NCI-H2081 (cell line): Measurements from ENCODE around the gene CACNA1G.
A peak's percentile ranks its signal among the peaks of the same experiment; 100 is the strongest.

ENCODE experiments used
- DNase-seq, 2 experiments: peaks; one replicate each; lab custom pipeline; 2025; lab: John Stamatoyannopoulos, UW

CACNA1G gene

GRCh38 chr17:50613007-50613992 lies 52.8 kb downstream of the CACNA1G start:
- DNase-seq = no peak

DNA sequence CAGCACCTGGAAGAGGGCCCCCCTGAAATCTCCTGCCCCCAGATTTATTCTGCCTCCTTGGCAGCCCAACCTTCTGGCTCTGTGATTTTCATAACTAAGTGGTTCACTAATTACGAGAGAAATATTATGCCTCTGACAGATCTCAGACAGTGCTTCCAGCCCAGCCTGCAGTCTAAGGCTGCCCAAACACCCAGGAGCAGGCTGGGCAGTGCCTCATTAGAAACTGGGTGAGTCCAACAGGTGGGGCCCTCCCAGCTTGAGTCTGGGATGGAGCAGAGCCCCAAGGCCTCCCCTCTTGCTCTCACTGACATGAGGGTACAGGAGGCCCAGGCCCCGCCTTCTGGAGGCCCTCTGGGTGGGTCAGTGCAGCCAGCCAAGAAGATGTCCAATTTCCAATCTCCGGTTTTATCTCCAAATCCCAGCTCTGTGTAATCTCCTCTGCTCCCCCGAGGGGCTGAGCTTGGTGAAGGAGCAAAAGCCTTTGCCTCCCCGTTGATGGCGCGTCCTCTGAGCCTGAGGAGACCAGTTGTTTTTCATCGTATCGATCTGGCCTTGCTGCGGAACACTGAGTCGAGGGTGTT lies 54.0 kb downstream of the CACNA1G start:
- DNase-seq = no peak

GRCh38 chr17:50615828-50616227 lies 55.3 kb downstream of the CACNA1G start:
- DNase-seq = no peak

DNA sequence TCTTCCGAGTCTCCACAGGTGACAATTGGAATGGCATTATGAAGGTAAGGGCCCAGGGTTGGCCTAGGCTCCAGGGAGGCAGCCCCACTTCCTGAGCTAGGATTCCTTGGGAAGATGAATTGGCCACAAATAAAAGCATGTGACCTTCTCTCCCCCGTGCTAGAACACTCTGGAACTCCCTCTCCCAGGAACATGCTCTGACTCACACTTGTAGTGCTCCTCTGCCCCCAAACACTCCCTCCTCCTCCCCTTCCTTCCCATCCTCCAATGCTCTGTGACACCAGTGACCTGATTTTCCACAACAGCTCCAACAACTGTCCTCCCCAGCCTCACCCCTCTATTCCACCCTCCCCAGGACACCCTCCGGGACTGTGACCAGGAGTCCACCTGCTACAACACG lies 57.8 kb downstream of the CACNA1G start:
- no peak for DNase-seq

- no peak for DNase-seq
Measured at GRCh38 chr17:50618941-50619340, 58.4 kb downstream of the CACNA1G start.

DNA sequence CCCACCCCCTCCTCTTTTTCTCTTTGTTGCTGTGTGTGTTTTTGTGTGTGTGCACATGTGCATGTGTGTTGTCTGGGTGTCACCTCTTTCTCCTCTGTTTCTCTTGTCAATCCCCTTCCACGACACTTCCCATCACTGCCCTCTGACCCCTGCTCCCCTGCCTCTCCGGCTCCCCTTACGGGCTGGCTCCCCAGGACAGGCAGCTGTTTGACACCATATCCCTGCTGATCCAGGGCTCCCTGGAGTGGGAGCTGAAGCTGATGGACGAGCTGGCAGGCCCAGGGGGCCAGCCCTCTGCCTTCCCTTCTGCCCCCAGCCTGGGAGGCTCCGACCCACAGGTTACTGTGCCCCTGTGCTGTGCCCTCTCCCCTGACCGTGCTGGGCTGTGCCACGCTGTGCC lies 59.0 kb downstream of the CACNA1G start:
- DNase-seq = no peak

DNA sequence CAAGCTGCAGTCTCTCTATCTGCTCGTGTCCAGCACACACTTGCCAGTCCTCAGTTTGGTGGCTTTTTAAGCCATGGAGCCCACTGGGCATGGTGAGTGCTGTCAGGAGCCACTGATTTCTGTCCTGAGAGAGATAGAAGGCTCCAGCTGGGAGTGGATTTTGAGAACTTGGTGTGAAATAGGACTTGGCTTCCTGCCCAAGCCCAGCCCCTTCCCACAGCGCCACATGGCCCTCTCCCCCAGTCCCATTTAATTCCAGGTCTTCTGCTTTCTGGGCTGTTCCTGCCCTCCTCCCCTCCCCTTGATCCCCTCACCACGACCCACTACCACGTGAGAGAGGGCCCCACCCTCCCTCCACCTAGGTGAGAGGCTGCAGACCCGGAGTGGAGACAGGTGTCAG lies 59.7 kb downstream of the CACNA1G start:
- no peak for DNase-seq

- DNase-seq = no peak
Measured at GRCh38 chr17:50620858-50621257, 60.3 kb downstream of the CACNA1G start.

DNA sequence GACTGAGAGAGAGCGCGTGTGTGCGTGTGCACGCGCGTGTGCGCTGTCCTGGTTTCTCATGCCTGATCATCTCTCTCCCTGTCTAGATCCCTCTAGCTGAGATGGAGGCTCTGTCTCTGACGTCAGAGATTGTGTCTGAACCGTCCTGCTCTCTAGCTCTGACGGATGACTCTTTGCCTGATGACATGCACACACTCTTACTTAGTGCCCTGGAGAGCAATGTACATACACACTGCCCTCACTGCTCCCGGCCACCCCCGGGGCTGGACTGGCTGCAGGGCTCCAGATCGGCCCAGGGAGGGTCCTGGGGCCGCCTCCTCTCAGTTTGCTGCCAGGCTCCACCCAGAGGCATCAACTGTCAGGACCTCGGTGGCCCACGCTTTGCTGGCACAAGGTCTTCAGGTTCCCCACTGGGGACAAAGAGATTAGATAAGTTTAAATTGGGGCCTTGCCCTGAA lies 61.1 kb downstream of the CACNA1G start:
- no peak for DNase-seq

GRCh38 chr17:50624321-50624934 lies 63.9 kb downstream of the CACNA1G start:
- DNase-seq = no peak

GRCh38 chr17:50625032-50625871 lies 64.7 kb downstream of the CACNA1G start:
- no peak for DNase-seq

DNA sequence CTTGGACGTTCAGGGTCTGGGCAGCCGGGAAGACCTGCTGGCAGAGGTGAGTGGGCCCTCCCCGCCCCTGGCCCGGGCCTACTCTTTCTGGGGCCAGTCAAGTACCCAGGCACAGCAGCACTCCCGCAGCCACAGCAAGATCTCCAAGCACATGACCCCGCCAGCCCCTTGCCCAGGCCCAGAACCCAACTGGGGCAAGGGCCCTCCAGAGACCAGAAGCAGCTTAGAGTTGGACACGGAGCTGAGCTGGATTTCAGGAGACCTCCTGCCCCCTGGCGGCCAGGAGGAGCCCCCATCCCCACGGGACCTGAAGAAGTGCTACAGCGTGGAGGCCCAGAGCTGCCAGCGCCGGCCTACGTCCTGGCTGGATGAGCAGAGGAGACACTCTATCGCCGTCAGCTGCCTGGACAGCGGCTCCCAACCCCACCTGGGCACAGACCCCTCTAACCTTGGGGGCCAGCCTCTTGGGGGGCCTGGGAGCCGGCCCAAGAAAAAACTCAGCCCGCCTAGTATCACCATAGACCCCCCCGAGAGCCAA lies 65.6 kb downstream of the CACNA1G start:
- peak; percentile 41 to 58 for DNase-seq

- no peak for DNase-seq
Measured at GRCh38 chr17:50627036-50627781, 66.7 kb downstream of the CACNA1G start.

GRCh38 chr17:50627782-50628601 lies 67.5 kb downstream of the CACNA1G start:
- peak; percentile 39 to 79 for DNase-seq

GRCh38 chr17:50629902-50630301 lies 69.4 kb downstream of the CACNA1G start:
- DNase-seq = no peak

- DNase-seq = peak; percentile 52 to 60
Measured at GRCh38 chr17:50630524-50631194, 70.1 kb downstream of the CACNA1G start.

DNA sequence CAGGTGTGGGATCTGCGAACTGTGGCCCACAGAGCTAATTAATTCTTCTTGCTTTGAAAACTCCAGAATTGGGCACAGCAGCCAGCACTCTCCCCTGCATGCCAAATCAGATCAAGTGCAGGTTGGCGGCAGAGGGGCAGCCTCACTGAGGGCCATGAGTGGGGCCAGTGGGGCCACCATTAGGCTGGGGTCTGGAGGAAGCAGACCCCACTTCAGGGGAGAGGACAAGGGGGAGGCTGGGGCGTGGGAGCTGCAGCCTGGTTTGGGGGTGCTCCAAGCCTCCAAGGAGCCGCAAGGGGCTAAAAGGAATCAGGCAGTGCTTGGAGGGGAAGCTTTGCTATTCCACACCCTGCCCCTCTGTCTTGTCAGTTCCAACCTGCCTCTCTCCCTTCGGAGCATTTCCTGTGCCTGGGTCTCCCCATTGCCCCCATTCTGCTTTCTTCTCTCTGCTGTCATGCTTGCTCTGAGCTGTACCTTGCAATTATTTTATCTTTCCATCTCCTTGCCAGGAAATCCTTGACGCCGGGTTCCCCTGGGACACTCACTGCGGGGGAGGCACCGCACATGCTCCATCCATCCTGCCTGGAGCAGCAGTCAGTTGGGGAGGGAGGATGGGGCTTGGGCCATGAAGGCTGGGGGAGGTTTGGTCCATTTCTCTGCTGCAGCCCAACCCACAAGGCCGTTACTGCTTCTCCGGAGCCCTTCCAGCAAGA lies 70.8 kb downstream of the CACNA1G start:
- no peak for DNase-seq

GRCh38 chr17:50631908-50632571 lies 71.5 kb downstream of the CACNA1G start:
- DNase-seq = no peak
